Kidney (tissue), 14 donors: ENCODE results near the gene MOGAT1. TPM values are rescaled to one million over a fixed set of nuclear protein-coding genes. Genes with fewer than 3 reads are reported as not detected.
A peak's percentile ranks its signal among the peaks of the same experiment; 100 is the strongest.

Experiments
- DNase-seq, 5 donors: peaks; one replicate each; pipeline ENCODE4 v3.0.0-alpha.2; 2013 to 2020
- FAIRE-seq: peaks from 2 replicates; lab custom pipeline; 2012; peaks lifted over from hg19 to GRCh38; lab: Jason Lieb, UNC
- H3K27ac ChIP-seq, 2 donors: one replicate each; pipeline ENCODE4 v1.7.0; 2013; ENCODE audit warnings: low read depth in 2 of 2, low read length in 2 of 2, inconsistent platforms in 1 of 2
- H3K27me3 ChIP-seq: one replicate; pipeline ENCODE4 v1.7.1; 2013; ENCODE audit warnings: low read length, inconsistent platforms; ENCODE audit not compliant: control insufficient read depth, insufficient read depth
- H3K36me3 ChIP-seq, 3 donors: one replicate each; pipeline versions ENCODE4 v1.7.0 to v1.7.1; 2013; ENCODE audit warnings: low read length in 3 of 3, control low read depth in 1 of 3, inconsistent platforms in 1 of 3; ENCODE audit not compliant: insufficient read depth in 3 of 3, control insufficient read depth in 2 of 3
- H3K4me1 ChIP-seq, 3 donors: one replicate each; pipeline versions ENCODE4 v1.7.0 to v1.7.1; 2013; ENCODE audit warnings: low read length in 3 of 3, inconsistent platforms in 1 of 3, low read depth in 1 of 3; ENCODE audit not compliant: control insufficient read depth in 2 of 3, insufficient read depth in 2 of 3
- H3K4me3 ChIP-seq, 3 donors: one replicate each; pipeline versions ENCODE4 v1.7.0 to v1.8.1; 2013; ENCODE audit warnings: low read length in 3 of 3, control low read depth in 1 of 3, inconsistent platforms in 1 of 3
- H3K9ac ChIP-seq, 3 donors: one replicate each; pipeline versions ENCODE4 v1.7.0 to v1.7.1; 2013; ENCODE audit warnings: low read length in 3 of 3, control low read depth in 1 of 3, inconsistent platforms in 1 of 3
- H3K9me3 ChIP-seq, 3 donors: one replicate each; pipeline versions ENCODE4 v1.7.0 to v1.7.1; 2013; ENCODE audit warnings: low read length in 3 of 3, control low read depth in 1 of 3, inconsistent platforms in 1 of 3; ENCODE audit not compliant: control insufficient read depth in 2 of 3, insufficient read depth in 1 of 3
- intact Hi-C: fragments of 100-400 bp; cut with DNase I; formaldehyde crosslinking; loops from one replicate; pipeline ENCODE4 v1.11.1; 2022
- polyA plus RNA-seq: library from polyadenylated mRNA; stranded (reverse); fragments of 350-450 nt; fragmentation: Illumina TruSeq; extraction: RNeasy Lipid Tissue Mini Kit (QIAGEN cat#74804); gene quantifications from one replicate; pipeline ENCODE4 v1.2.3, GENCODE V29; 2014; ENCODE audit warnings: low read depth, low replicate concordance; ENCODE audit not compliant: insufficient read depth
- total RNA-seq: library from RNA; stranded (reverse); fragmentation: NEBNext Ultra II Directional; extraction: Animal tissue kit (Norgen Biotek cat#: 25700); gene quantifications from one replicate; pipeline ENCODE4 v1.2.1, GENCODE V29; 2021
- TF ChIP-seq, protein P1 (sequence below): IDR thresholded peaks from 3 replicates; pipeline ENCODE4 v1.5.1; 2012; ENCODE audit warnings: mild to moderate bottlenecking, moderate library complexity, borderline replicate concordance; ENCODE audit not compliant: insufficient read depth; ENCODE audit errors: extremely low read depth
- donor health status: control.
- donor health status: control.
- donor health status: control.
- donor health status: control.
- donor health status: control.
- donor health status: DM: yes; HTN: yes; CAD: no.
- donor health status: Normal renal cell carcinoma (clear cell type).

The MOGAT1 gene
- total and polyA plus RNA-seq, 2 donors from 2014 or later: not detected

DNA sequence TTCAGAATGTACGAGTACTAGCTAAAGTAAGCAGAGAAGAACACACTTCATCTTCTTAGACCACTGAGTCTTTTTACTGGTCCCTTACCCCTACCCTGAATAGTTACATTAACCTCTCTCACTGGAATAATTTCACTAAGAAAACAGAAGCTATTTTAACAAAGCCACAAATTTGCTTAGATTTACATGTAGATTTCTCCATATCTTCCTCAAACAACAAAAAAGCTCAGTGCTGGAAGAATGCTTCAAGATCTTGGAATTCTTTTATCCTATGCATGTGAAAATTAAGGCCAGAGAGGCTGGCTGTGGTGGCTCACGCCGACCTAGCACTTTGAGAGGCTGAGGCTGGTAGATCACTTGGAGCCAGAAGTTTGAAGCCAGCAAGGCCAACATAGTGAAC, 35.2 kb downstream of the MOGAT1 start:
- H3K9ac ChIP-seq: no peak overlapping the region
- intact Hi-C loops: no loop called here
- FAIRE-seq: no peak
- H3K4me3 ChIP-seq: no peak overlapping the region
- no peaks in the 10 kb centered on the region for H3K9me3 ChIP-seq
- H3K27ac ChIP-seq: no peak overlapping the region
- no peaks in the 10 kb centered on the region for H3K27me3 ChIP-seq
- DNase-seq: no peak
- peaks cover 0 to 4% (median 0%) of the 10 kb centered on the region in 3 donors for H3K4me1 ChIP-seq
- TF ChIP-seq, protein P1, sequence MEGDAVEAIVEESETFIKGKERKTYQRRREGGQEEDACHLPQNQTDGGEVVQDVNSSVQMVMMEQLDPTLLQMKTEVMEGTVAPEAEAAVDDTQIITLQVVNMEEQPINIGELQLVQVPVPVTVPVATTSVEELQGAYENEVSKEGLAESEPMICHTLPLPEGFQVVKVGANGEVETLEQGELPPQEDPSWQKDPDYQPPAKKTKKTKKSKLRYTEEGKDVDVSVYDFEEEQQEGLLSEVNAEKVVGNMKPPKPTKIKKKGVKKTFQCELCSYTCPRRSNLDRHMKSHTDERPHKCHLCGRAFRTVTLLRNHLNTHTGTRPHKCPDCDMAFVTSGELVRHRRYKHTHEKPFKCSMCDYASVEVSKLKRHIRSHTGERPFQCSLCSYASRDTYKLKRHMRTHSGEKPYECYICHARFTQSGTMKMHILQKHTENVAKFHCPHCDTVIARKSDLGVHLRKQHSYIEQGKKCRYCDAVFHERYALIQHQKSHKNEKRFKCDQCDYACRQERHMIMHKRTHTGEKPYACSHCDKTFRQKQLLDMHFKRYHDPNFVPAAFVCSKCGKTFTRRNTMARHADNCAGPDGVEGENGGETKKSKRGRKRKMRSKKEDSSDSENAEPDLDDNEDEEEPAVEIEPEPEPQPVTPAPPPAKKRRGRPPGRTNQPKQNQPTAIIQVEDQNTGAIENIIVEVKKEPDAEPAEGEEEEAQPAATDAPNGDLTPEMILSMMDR: no peak
- H3K36me3 ChIP-seq: no peaks in the 10 kb centered on the region

DNA sequence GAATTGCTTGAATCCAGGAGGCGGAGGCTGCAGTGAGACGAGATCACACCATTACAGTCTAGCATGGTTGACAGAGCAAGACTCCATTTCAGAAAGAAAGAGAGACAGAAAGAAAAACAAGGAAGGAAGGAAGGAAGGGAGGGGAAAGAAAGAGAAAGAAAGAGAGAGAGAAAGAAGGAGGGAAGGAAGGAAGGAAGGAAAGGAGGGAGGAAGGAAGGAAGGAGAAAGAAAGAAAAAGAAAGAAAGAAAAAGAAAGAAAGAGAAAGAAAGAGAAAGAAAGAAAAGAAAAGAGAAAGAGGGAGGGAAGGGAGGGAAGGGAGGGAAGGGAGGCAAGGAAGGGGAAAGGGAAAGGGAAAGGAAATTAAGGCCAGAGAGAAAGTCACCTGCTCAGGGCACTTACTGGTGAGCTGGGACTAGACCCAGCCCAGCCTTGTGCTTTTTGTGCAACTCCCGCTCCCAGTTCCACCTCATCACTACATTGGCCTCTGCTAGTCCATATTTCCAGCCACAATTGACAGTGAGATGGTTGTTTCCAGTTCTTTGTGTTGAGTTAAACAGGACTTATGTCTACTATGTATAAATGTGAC, 35.7 kb downstream of the MOGAT1 start:
- Histone ChIP-seq H3K9ac (no peak overlapping the region), H3K9me3 (no peaks in the 10 kb centered on the region), H3K4me1 (peaks cover 0 to 4% (median 0%) of the 10 kb centered on the region in 3 donors), H3K36me3 (no peaks in the 10 kb centered on the region), H3K27me3 (no peaks in the 10 kb centered on the region), H3K27ac (no peak overlapping the region), H3K4me3 (no peak overlapping the region)
- intact Hi-C loops: no loop called here
- no peak for FAIRE-seq
- DNase-seq: no peak
- TF ChIP-seq, protein P1: no peak

DNA sequence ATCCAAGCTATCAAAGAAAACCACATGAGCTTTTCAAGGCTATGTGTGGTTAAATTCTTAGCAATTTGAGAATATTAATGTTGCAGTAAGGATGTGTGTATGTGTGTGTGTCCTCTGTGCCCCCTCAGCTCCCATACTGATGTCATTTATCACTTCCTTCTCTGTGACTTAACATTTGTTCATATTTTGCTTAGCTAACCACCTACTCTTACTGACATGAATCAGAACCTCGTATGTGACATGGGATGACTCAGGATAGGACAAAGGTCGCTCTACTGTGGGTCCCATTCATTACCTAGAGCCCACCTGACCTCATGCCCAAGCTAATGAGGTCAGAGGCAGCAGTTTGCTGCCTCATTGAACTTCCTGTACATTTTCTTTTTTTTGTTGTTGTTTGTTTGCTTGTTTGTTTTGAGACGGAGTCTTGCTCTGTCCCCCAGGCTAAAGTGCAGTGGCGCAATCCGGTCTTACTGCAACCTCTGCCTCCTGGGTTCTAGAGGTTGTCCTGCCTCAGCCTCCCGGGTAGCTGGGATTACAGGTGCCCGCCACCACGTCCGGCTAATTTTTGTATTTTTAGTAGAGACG, 36.3 kb downstream of the MOGAT1 start:
- intact Hi-C loops: no loop called here
- no peak for FAIRE-seq
- H3K36me3 ChIP-seq: no peaks in the 10 kb centered on the region
- H3K4me3 ChIP-seq: no peak overlapping the region
- H3K27ac ChIP-seq: no peak overlapping the region
- DNase-seq: peak in 1 of 5 donors; percentile 12
- H3K4me1 ChIP-seq: peaks cover 0 to 4% (median 0%) of the 10 kb centered on the region in 3 donors
- no peak overlapping the region for H3K9ac ChIP-seq
- TF ChIP-seq, protein P1: no peak
- H3K9me3 ChIP-seq: no peaks in the 10 kb centered on the region
- H3K27me3 ChIP-seq: no peaks in the 10 kb centered on the region
